BJ (cell line): ENCODE measurements around the gene CEACAM1. TPM values are rescaled to one million over a fixed set of nuclear protein-coding genes. Genes with fewer than 3 reads are reported as not detected.

Experiments
- CTCF ChIA-PET: fragments of 350-600 bp; formaldehyde crosslinking; extraction: SDS; loops from one replicate; lab custom pipeline; 2021; ENCODE audit warnings: antibody characterized with exemption, inconsistent platforms; lab: Yijun Ruan, JAX
- POLR2A ChIA-PET: fragments of 300-600 bp; sonication (Branson Sonifier 250); formaldehyde crosslinking; extraction: SDS; loops from one replicate; lab custom pipeline; 2021; ENCODE audit warnings: antibody characterized with exemption; lab: Charles Lee
- DNase-seq: peaks from one replicate; pipeline ENCODE4 v3.0.0-alpha.2; 2011; ENCODE audit warnings: low read depth
- H3K27me3 ChIP-seq: 2 replicates; pipeline ENCODE4 v1.6.0; 2011; ENCODE audit warnings: low read length; ENCODE audit not compliant: control insufficient read depth, insufficient read depth
- H3K36me3 ChIP-seq: 2 replicates; pipeline ENCODE4 v1.5.1; 2011; ENCODE audit warnings: low read length; ENCODE audit not compliant: control insufficient read depth, insufficient read depth
- H3K4me3 ChIP-seq: 2 replicates; pipeline ENCODE4 v1.5.1; 2011; ENCODE audit warnings: low read depth, mild to moderate bottlenecking, control low read depth, low read length
- polyA plus RNA-seq: library from polyadenylated mRNA; depleted of rRNA; stranded (reverse); fragments of >200 nt; gene quantifications from 2 replicates; pipeline ENCODE4 v1.2.3, GENCODE V29; 2011
- TF ChIP-seq, protein P1 (sequence below): IDR thresholded peaks from 2 replicates; pipeline ENCODE4 v1.5.1; 2011; ENCODE audit warnings: low read depth, mild to moderate bottlenecking, control low read depth, inconsistent platforms, low read length, moderate library complexity; ENCODE audit not compliant: insufficient read depth

Gene CEACAM1
- polyA plus RNA-seq, 1 experiment = 0.11 TPM

- CTCF ChIA-PET = no interaction called here
- Histone ChIP-seq H3K27me3 (no peaks in the 10 kb centered on the region), H3K4me3 (no peak overlapping the region), H3K36me3 (no peaks in the 10 kb centered on the region)
- POLR2A ChIA-PET = no interaction called here
- TF ChIP-seq, protein P1, sequence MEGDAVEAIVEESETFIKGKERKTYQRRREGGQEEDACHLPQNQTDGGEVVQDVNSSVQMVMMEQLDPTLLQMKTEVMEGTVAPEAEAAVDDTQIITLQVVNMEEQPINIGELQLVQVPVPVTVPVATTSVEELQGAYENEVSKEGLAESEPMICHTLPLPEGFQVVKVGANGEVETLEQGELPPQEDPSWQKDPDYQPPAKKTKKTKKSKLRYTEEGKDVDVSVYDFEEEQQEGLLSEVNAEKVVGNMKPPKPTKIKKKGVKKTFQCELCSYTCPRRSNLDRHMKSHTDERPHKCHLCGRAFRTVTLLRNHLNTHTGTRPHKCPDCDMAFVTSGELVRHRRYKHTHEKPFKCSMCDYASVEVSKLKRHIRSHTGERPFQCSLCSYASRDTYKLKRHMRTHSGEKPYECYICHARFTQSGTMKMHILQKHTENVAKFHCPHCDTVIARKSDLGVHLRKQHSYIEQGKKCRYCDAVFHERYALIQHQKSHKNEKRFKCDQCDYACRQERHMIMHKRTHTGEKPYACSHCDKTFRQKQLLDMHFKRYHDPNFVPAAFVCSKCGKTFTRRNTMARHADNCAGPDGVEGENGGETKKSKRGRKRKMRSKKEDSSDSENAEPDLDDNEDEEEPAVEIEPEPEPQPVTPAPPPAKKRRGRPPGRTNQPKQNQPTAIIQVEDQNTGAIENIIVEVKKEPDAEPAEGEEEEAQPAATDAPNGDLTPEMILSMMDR = no peak
- peak; percentile 48 for DNase-seq
Measured at GRCh38 chr19:42480335-42481095, 47.8 kb downstream of the CEACAM1 start.

DNA sequence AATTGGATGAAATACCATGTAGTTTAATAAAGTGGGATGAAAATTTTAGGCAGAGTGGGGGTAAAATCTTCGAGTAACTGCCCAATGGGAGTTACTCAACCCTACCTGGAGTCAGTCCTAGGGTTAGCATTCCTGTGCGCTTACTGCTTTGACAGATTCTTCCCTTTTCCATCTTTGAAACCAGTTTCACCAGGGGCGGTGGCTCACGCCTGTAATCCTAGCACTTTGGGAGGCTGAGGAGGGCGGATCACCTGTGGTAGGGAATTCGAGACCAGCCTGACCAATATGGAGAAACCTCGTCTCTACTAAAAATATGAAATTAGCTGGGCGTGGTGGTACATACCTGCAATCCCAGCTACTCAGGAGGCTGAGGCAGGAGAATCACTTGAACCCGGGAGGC lies 48.5 kb downstream of the CEACAM1 start:
- CTCF ChIA-PET = interaction anchor here (0.7 kb wide), 1 partner anchor 30 kb away, joined by 4 read pairs; no protein-coding TSS in a partner anchor
- no peak for DNase-seq
- no peak overlapping the region for H3K4me3 ChIP-seq
- H3K27me3 ChIP-seq = no peaks in the 10 kb centered on the region
- TF ChIP-seq, protein P1 = no peak
- POLR2A ChIA-PET = no interaction called here
- H3K36me3 ChIP-seq = no peaks in the 10 kb centered on the region

DNA sequence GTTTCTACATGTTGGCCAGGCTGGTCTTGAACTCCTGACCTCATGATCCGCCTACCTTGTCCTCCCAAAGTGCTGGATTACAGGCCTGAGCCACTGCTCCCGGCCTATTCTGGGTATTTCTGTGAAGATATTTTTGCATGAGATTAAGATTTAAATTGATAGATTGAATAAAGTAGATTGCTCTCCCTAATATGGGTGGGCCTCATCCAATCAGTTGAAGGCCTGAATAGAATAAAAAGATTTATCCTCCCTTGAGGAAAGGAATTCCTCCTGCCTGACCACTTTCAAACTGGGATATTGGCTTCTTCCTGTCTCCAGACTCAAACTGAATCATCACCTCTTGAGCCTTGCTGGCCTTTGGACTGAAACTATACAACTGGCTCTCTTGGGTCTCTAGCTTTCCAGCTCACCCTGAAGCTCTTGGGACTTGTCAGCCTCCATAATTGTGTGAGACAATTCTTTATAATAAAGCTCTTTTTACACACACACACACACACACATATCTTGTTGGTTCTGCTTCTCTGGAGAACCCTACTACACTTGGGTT lies 49.4 kb downstream of the CEACAM1 start:
- POLR2A ChIA-PET = no interaction called here
- CTCF ChIA-PET = interaction anchor here (0.7 to 1.1 kb wide), 2 partner anchors 29 to 38 kb away, joined by 3 to 4 read pairs; no protein-coding TSS in a partner anchor

DNA sequence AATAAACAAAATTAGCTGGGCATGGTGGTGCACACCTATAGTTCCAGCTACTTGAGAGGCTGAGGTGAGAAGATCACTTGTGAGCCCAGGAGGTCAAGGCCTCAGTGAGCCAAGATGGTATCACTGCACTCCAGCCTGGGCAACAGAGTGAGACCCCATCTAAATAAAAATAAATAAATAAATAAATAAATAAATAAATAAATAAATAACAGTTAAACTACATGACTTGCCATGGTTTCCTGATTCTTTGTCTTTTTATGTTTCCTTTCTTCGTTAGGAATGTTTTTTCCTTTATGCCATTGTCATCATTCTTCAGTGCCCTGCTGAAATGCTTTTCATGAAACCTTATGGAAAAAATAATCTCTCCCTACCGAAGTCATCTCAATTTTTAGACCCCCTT lies 50.3 kb downstream of the CEACAM1 start:
- DNase-seq = no peak
- ChIA-PET POLR2A (no interaction called here), CTCF (interaction anchor here (1.1 to 1.2 kb wide), 2 partner anchors 37 to 39 kb away, joined by 3 to 4 read pairs; no protein-coding TSS in a partner anchor)
- Histone ChIP-seq H3K36me3 (no peaks in the 10 kb centered on the region), H3K4me3 (no peak overlapping the region), H3K27me3 (no peaks in the 10 kb centered on the region)
- TF ChIP-seq, protein P1 = no peak

More for the DNA sequence above, 49.4 kb downstream of the CEACAM1 start:
- no peak overlapping the region for H3K4me3 ChIP-seq
- TF ChIP-seq, protein P1 = no peak
- no peaks in the 10 kb centered on the region for H3K36me3 ChIP-seq
- no peaks in the 10 kb centered on the region for H3K27me3 ChIP-seq
- DNase-seq = no peak

DNA sequence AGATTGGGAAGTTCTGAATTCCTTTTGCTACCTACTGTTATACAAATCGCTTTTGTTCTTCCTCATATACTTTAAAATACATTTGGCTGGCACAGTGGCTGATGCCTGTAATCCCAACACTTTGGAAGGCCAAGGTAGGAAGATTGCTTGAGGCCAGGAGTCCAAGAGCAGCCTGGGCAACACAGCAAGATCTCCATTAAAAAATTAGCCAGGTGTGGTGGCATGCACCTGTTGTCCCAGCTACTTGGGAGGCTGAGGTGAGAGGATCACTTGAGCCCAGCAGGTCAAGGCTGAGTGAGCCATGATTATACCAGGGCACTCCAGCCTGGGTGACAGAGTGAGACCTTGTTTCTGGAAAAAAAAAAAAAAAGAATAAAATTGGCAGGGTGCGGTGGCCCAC lies 51.2 kb downstream of the CEACAM1 start:
- no peaks in the 10 kb centered on the region for H3K36me3 ChIP-seq
- no peak for DNase-seq
- H3K4me3 ChIP-seq = no peak overlapping the region
- TF ChIP-seq, protein P1 = no peak
- ChIA-PET CTCF (interaction anchor here (1.2 kb wide), 1 partner anchor 39 kb away, joined by 4 read pairs; no protein-coding TSS in a partner anchor), POLR2A (no interaction called here)
- no peaks in the 10 kb centered on the region for H3K27me3 ChIP-seq
